PFSK-1 (cell line): Measurements from ENCODE around the gene DNTTIP2.

Experiments used
- POLR2AphosphoS5 ChIP-seq: IDR thresholded peaks from 2 replicates; pipeline ENCODE4 v1.6.1; 2012; ENCODE audit warnings: low read depth, mild to moderate bottlenecking, control low read depth, low read length, moderate library complexity
- SIN3A ChIP-seq: IDR thresholded peaks from 2 replicates; pipeline ENCODE4 v1.6.1; 2012; ENCODE audit warnings: mild to moderate bottlenecking, low read length, moderate library complexity, borderline replicate concordance; ENCODE audit not compliant: insufficient read depth

GRCh38 chr1:93853940-93854339 lies 25.1 kb downstream of the DNTTIP2 start:
- TF ChIP-seq SIN3A (no peak), POLR2AphosphoS5 (no peak)
